Lower lobe of right lung (tissue), 2 donors: ENCODE results near the gene FXYD6. TPM values are rescaled to one million over a fixed set of nuclear protein-coding genes. Genes with fewer than 3 reads are reported as not detected.
A peak's percentile ranks its signal among the peaks of the same experiment; 100 is the strongest.

Source experiments
- ATAC-seq, 2 donors: fragments of 200-7000 bp; cut with Tn5 transposase; one replicate each; pipeline ENCODE4 v1.9.1; 2020 to 2022; ENCODE audit warnings: mild to moderate bottlenecking in 2 of 2, moderate library complexity in 2 of 2
- DNase-seq: peaks from one replicate; pipeline ENCODE4 v3.0.0-alpha.2; 2020
- H3K27ac ChIP-seq: fragments of 200-600 bp; one replicate; pipeline ENCODE4 v1.8.0; 2022
- H3K27me3 ChIP-seq: fragments of 200-600 bp; one replicate; pipeline ENCODE4 v1.8.0; 2022; ENCODE audit warnings: low read depth
- H3K36me3 ChIP-seq: fragments of 200-600 bp; one replicate; pipeline ENCODE4 v1.8.0; 2022; ENCODE audit warnings: mild to moderate bottlenecking
- H3K4me1 ChIP-seq: fragments of 200-600 bp; one replicate; pipeline ENCODE4 v1.8.0; 2022
- H3K4me3 ChIP-seq: fragments of 200-600 bp; one replicate; pipeline ENCODE4 v1.8.0; 2022; ENCODE audit warnings: mild to moderate bottlenecking
- H3K9me3 ChIP-seq: fragments of 200-600 bp; one replicate; pipeline ENCODE4 v1.8.0; 2022
- CTCF ChIP-seq: fragments of 200-600 bp; IDR thresholded peaks from one replicate; pipeline ENCODE4 v1.8.0; 2022; ENCODE audit warnings: antibody characterized with exemption, mild to moderate bottlenecking
- intact Hi-C: fragments of 100-400 bp; cut with DNase I; formaldehyde crosslinking; loops from one replicate; pipeline ENCODE4 v1.11.0; 2022
- total RNA-seq: library from RNA; stranded (reverse); fragmentation: NEBNext Ultra II Directional; extraction: Animal tissue kit (Norgen Biotek cat#: 25700); gene quantifications from one replicate; pipeline ENCODE4 v1.2.1, GENCODE V29; 2021
- donor health status: DM: no; HTN: yes; CAD: no; lungs with severe emphysema.

Gene FXYD6
- total RNA-seq, 1 donor from 2014 or later: 61.2 TPM

- no peak overlapping the region for H3K4me3 ChIP-seq
- no peak for DNase-seq
Observed at GRCh38 chr11:117878314-117878938, 2.0 kb upstream of the FXYD6 start.

GRCh38 chr11:117877120-117877784 lies 794 bp upstream of the FXYD6 start:
- TF ChIP-seq CTCF: no peak
- peak overlapping the region; percentile 60 for H3K27ac ChIP-seq
- peak overlapping the region; percentile 65 for H3K4me3 ChIP-seq
- intact Hi-C loops: no loop called here
- H3K36me3 ChIP-seq: no peaks in the 10 kb centered on the region
- H3K27me3 ChIP-seq: peaks cover 48% of the 10 kb centered on the region
- peaks cover 52% of the 10 kb centered on the region for H3K4me1 ChIP-seq
- H3K9me3 ChIP-seq: no peaks in the 10 kb centered on the region
- DNase-seq (no peak), ATAC-seq (no peak)

More at GRCh38 chr11:117878314-117878938, 2.0 kb upstream of the FXYD6 start:
- Histone ChIP-seq H3K27me3 (peaks cover 42% of the 10 kb centered on the region), H3K4me1 (peaks cover 50% of the 10 kb centered on the region), H3K36me3 (no peaks in the 10 kb centered on the region), H3K9me3 (no peaks in the 10 kb centered on the region), H3K27ac (no peak overlapping the region)
- ATAC-seq: no peak
- intact Hi-C loops: no loop called here
- no peak for TF ChIP-seq CTCF

- H3K4me3 ChIP-seq: peak overlapping the region; percentile 65
- no peak for TF ChIP-seq CTCF
- intact Hi-C loops: no loop called here
- H3K27me3 ChIP-seq: peaks cover 48% of the 10 kb centered on the region
- H3K36me3 ChIP-seq: no peaks in the 10 kb centered on the region
- ATAC-seq (no peak), DNase-seq (no peak)
- H3K9me3 ChIP-seq: no peaks in the 10 kb centered on the region
- H3K27ac ChIP-seq: peak overlapping the region; percentile 60
- H3K4me1 ChIP-seq: peaks cover 55% of the 10 kb centered on the region
Observed at GRCh38 chr11:117876059-117876340, 458 bp downstream of the FXYD6 start.

GRCh38 chr11:117875382-117876058 lies 938 bp downstream of the FXYD6 start:
- intact Hi-C loops: no loop called here
- peaks cover 55% of the 10 kb centered on the region for H3K4me1 ChIP-seq
- H3K36me3 ChIP-seq: no peaks in the 10 kb centered on the region
- ATAC-seq (peak in 1 of 2 donors; percentile 14), DNase-seq (no peak)
- H3K9me3 ChIP-seq: no peaks in the 10 kb centered on the region
- peaks cover 48% of the 10 kb centered on the region for H3K27me3 ChIP-seq
- H3K27ac ChIP-seq: peak overlapping the region; percentile 60
- no peak for TF ChIP-seq CTCF
- peak overlapping the region; percentile 65 for H3K4me3 ChIP-seq

GRCh38 chr11:117874910-117875381 lies 1.5 kb downstream of the FXYD6 start:
- no peak for TF ChIP-seq CTCF
- Histone ChIP-seq H3K4me3 (peak overlapping the region; percentile 65), H3K36me3 (no peaks in the 10 kb centered on the region), H3K4me1 (peaks cover 58% of the 10 kb centered on the region), H3K27me3 (peaks cover 48% of the 10 kb centered on the region), H3K9me3 (no peaks in the 10 kb centered on the region), H3K27ac (peak overlapping the region; percentile 56)
- no peak for DNase-seq
- intact Hi-C loops: no loop called here
- no peak for ATAC-seq
